NCI-H1930 (cell line): ENCODE results near the gene IFITM5.
A peak's percentile ranks its signal among the peaks of the same experiment; 100 is the strongest.
"Not testable (repeated sequence)": the region's sequence is repeated elsewhere in the genome, so short reads cannot be mapped to it uniquely, and the experiment has no call there.

ENCODE experiments used
- DNase-seq, 2 experiments: peaks; one replicate each; lab custom pipeline; 2025; lab: John Stamatoyannopoulos, UW

Gene IFITM5

GRCh38 chr11:312092-312816, 12.9 kb upstream of the IFITM5 start:
- no peak for DNase-seq

- not testable (repeated sequence) for DNase-seq
These were observed 11.9 kb upstream of the IFITM5 start for GRCh38 chr11:311013-311748.

- not testable (repeated sequence) for DNase-seq
These were observed 10.8 kb upstream of the IFITM5 start for GRCh38 chr11:309979-310572.

- DNase-seq: not testable (repeated sequence)
These were observed 9.7 kb upstream of the IFITM5 start for GRCh38 chr11:308740-309665.

GRCh38 chr11:307766-308708, 8.7 kb upstream of the IFITM5 start, which contains the start of gene IFITM2:
Gene IFITM2 (plus strand): TSS chr11:307816. CDS start chr11:308193, 377 bp downstream.
- not testable (repeated sequence) for DNase-seq

- no peak for DNase-seq
These were observed 7.5 kb upstream of the IFITM5 start for GRCh38 chr11:306645-307371.

- no peak for DNase-seq
These were observed 6.5 kb upstream of the IFITM5 start for GRCh38 chr11:305844-306211.

- peak in 1 of 2 experiments; percentile 29 for DNase-seq
These were observed 5.9 kb upstream of the IFITM5 start for GRCh38 chr11:304915-305843.

GRCh38 chr11:304061-304506, 4.8 kb upstream of the IFITM5 start:
- DNase-seq: no peak

GRCh38 chr11:303363-303762, 4.0 kb upstream of the IFITM5 start:
- DNase-seq: no peak

- no peak for DNase-seq
These were observed 817 bp upstream of the IFITM5 start for GRCh38 chr11:299951-300735.

GRCh38 chr11:298406-299065, 790 bp downstream of the IFITM5 start:
- DNase-seq: no peak

GRCh38 chr11:297586-298405, 1.5 kb downstream of the IFITM5 start:
- no peak for DNase-seq

GRCh38 chr11:297051-297585, 2.2 kb downstream of the IFITM5 start:
- no peak for DNase-seq

- DNase-seq: no peak
These were observed 2.9 kb downstream of the IFITM5 start for GRCh38 chr11:296171-297050.
